Fibroblast of lung (primary cell): ENCODE data around the gene CRISP1. TPM values are rescaled to one million over a fixed set of nuclear protein-coding genes. Genes with fewer than 3 reads are reported as not detected.

ENCODE experiments used
- DNase-seq, 2 donors: peaks; one replicate each; pipeline versions ENCODE4 v3.0.0 to v3.0.0-alpha.2; 2010; ENCODE audit warnings: low read depth in 2 of 2
- H2AFZ ChIP-seq: 2 replicates; pipeline ENCODE4 v1.5.1; 2012; ENCODE audit warnings: low read length, control low read depth, inconsistent platforms
- H3K27ac ChIP-seq: 2 replicates; pipeline ENCODE4 v1.5.1; 2011; ENCODE audit warnings: low read length, control low read depth; ENCODE audit not compliant: insufficient read depth
- H3K27me3 ChIP-seq: 2 replicates; pipeline ENCODE4 v1.5.1; 2011; ENCODE audit warnings: mild to moderate bottlenecking, low read length; ENCODE audit not compliant: control insufficient read depth, insufficient read depth
- H3K36me3 ChIP-seq: 2 replicates; pipeline ENCODE4 v1.5.1; 2011; ENCODE audit warnings: low read length; ENCODE audit not compliant: control insufficient read depth, insufficient read depth
- H3K4me1 ChIP-seq: 2 replicates; pipeline ENCODE4 v1.5.1; 2011; ENCODE audit warnings: low read length; ENCODE audit not compliant: control insufficient read depth, insufficient read depth; ENCODE audit errors: extremely low read depth
- H3K4me2 ChIP-seq: 2 replicates; pipeline ENCODE4 v1.5.1; 2011; ENCODE audit warnings: low read length, control low read depth; ENCODE audit not compliant: insufficient read depth; ENCODE audit errors: extremely low read depth
- H3K4me3 ChIP-seq, 4 experiments: fragments of 200-600 bp in 1 of 4; sonication (generic) in 1 of 4; replicated peaks in 1 of 4; 2 replicates each; pipeline ENCODE4 v1.5.1; 2011 to 2016; ENCODE audit warnings: low read length in 4 of 4, low read depth in 3 of 4, mild to moderate bottlenecking in 3 of 4, control low read depth in 2 of 4, inconsistent platforms in 1 of 4, mixed read lengths in 1 of 4; ENCODE audit not compliant: insufficient read depth in 1 of 4; ENCODE audit errors: control extremely low read depth in 1 of 4
- H3K79me2 ChIP-seq: 2 replicates; pipeline ENCODE4 v1.5.1; 2012; ENCODE audit warnings: mild to moderate bottlenecking, low read length, inconsistent platforms; ENCODE audit not compliant: control insufficient read depth, insufficient read depth
- H3K9ac ChIP-seq: 2 replicates; pipeline ENCODE4 v1.5.1; 2011; ENCODE audit warnings: mild to moderate bottlenecking, low read length, control low read depth; ENCODE audit not compliant: insufficient read depth
- H3K9me3 ChIP-seq: 2 replicates; pipeline ENCODE4 v1.5.1; 2012; ENCODE audit warnings: low read depth, low read length; ENCODE audit not compliant: control insufficient read depth, insufficient read depth
- H4K20me1 ChIP-seq: 2 replicates; pipeline ENCODE4 v1.5.1; 2011; ENCODE audit warnings: low read length; ENCODE audit not compliant: control insufficient read depth, insufficient read depth; ENCODE audit errors: extremely low read depth
- EZH2 ChIP-seq: IDR thresholded peaks from 2 replicates; pipeline ENCODE4 v1.5.1; 2012; ENCODE audit warnings: low read length, control low read depth, mild to moderate bottlenecking; ENCODE audit errors: missing control alignments
- polyA plus RNA-seq, 2 donors: library from polyadenylated mRNA; depleted of rRNA in 1 of 2; stranded (reverse) in 1 of 2; unstranded in 1 of 2; fragments of >200 nt; gene quantifications; 2 replicates each; pipeline ENCODE4 v1.2.1, GENCODE V29; 2011 to 2012; ENCODE audit warnings: missing spikeins in 1 of 2
- total RNA-seq: library from RNA; depleted of rRNA; stranded (reverse); fragments of >200 nt; gene quantifications from 2 replicates; pipeline ENCODE4 v1.2.1, GENCODE V29; 2014
- TF ChIP-seq, protein P1 (sequence below), 2 donors: IDR thresholded peaks in 1 of 2; conservative IDR thresholded peaks in 1 of 2; 1 replicate in 1 of 2; 2 replicates in 1 of 2; pipeline ENCODE4 v1.5.1; 2011 to 2012; ENCODE audit warnings: low read length in 2 of 2, control low read depth in 1 of 2, inconsistent platforms in 1 of 2, low read depth in 1 of 2, mild to moderate bottlenecking in 1 of 2

The CRISP1 gene
- total and polyA plus RNA-seq, 2 donors (not counting 1 experiment from before 2014, with no cell fraction given) = not detected

DNA sequence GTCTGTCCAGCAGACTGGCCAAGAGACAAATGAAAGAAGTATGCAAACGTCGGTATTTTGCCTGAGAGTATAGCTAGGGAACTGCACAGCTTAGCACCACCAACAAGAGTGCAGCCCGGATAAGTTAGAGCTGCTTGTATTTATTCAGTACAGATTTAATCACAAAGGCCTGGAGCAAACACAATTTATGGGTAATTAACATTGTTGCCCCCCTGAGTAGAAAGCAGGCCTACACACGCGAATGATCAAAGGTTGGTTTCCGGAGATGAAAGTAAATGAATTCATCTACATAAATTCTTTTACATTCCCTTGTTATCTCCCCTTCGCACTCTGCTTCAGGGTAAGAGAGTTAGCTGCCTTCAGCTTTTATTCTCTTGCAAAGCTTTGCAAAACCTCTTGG is 24.7 kb upstream of the CRISP1 start:
- no peaks in the 10 kb centered on the region for H3K27me3 ChIP-seq
- H3K9me3 ChIP-seq = no peaks in the 10 kb centered on the region
- H4K20me1 ChIP-seq = no peaks in the 10 kb centered on the region
- no peak overlapping the region for H2AFZ ChIP-seq
- H3K4me2 ChIP-seq = no peak overlapping the region
- H3K36me3 ChIP-seq = no peaks in the 10 kb centered on the region
- H3K79me2 ChIP-seq = no peaks in the 10 kb centered on the region
- no peak for DNase-seq
- no peak overlapping the region for H3K4me3 ChIP-seq
- no peaks in the 10 kb centered on the region for H3K4me1 ChIP-seq
- H3K9ac ChIP-seq = no peak overlapping the region
- TF ChIP-seq, protein P1, sequence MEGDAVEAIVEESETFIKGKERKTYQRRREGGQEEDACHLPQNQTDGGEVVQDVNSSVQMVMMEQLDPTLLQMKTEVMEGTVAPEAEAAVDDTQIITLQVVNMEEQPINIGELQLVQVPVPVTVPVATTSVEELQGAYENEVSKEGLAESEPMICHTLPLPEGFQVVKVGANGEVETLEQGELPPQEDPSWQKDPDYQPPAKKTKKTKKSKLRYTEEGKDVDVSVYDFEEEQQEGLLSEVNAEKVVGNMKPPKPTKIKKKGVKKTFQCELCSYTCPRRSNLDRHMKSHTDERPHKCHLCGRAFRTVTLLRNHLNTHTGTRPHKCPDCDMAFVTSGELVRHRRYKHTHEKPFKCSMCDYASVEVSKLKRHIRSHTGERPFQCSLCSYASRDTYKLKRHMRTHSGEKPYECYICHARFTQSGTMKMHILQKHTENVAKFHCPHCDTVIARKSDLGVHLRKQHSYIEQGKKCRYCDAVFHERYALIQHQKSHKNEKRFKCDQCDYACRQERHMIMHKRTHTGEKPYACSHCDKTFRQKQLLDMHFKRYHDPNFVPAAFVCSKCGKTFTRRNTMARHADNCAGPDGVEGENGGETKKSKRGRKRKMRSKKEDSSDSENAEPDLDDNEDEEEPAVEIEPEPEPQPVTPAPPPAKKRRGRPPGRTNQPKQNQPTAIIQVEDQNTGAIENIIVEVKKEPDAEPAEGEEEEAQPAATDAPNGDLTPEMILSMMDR (conservative IDR thresholded peaks at IDR 0.05 in 1 of 2, IDR thresholded peaks at IDR 0.05 in 1 of 2; ENCODE audit: low read depth in 1 of 2, low read length in 2 of 2) = no peak
- TF ChIP-seq EZH2 = no peak
- H3K27ac ChIP-seq = no peak overlapping the region

DNA sequence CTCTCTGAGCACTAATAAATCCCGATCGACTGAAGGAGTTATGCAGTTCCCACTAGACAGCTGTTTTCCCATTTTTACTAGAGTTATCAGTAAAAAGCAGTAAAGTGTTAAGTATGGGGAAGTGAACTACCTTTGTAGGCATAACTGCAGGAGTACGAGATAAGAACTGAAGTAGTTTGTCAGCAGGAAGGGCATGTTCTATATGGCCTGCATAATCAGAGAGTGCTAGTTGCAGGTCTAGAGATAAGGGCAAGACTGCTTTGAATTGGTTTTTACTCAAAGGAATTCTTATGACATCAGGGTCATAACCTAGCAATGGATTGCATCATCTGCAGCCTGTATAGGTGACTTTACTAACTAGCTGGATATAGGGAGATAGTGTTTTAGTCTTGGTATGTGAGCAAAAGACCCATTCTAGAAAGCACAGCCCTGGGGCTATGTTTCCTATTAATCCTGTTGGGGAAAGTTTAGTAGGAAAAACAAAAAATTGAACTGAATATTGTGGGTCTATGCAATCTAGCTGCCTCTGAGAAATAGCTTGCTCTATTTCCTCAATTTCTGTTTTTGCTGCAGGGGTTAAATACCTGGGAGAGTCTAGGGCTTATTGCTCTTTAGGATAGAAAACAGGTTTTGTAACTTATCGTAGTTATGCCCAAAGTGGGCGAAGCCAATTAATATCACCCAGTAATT is 22.6 kb upstream of the CRISP1 start:
- H4K20me1 ChIP-seq = no peaks in the 10 kb centered on the region
- no peak overlapping the region for H3K27ac ChIP-seq
- H3K79me2 ChIP-seq = no peaks in the 10 kb centered on the region
- H3K9me3 ChIP-seq = no peaks in the 10 kb centered on the region
- no peaks in the 10 kb centered on the region for H3K4me1 ChIP-seq
- no peaks in the 10 kb centered on the region for H3K27me3 ChIP-seq
- H2AFZ ChIP-seq = no peak overlapping the region
- H3K4me2 ChIP-seq = no peak overlapping the region
- no peak for TF ChIP-seq EZH2
- TF ChIP-seq, protein P1 (conservative IDR thresholded peaks at IDR 0.05 in 1 of 2, IDR thresholded peaks at IDR 0.05 in 1 of 2; ENCODE audit: low read depth in 1 of 2, low read length in 2 of 2) = no peak
- no peak for DNase-seq
- no peaks in the 10 kb centered on the region for H3K36me3 ChIP-seq
- H3K4me3 ChIP-seq = no peak overlapping the region
- no peak overlapping the region for H3K9ac ChIP-seq

DNA sequence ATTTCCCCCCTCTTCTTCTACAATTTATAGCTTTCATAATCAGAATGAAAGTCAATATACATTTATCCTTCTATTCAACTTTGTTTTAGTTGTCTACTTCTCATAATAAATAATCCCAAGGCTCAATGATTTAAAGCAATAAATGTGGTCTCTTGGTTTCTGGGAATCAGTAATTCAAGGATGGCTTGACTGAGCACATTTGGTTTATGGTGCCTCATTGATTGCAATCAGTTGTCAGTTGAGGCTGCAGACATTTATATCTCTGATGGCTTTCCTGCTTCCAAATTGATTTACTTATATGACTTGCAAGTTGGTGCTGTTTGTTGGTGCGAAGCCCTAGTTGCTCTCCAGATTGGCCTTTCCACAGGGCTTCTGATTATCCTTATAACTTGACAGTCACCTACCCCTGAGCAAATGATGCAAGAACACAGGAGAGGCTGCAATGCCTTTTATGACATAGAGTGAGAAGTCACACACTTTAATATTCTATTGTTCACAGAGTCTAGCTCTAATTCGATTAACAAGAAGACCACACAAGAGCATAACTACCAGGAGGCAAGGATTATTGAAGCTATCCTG is 2.7 kb upstream of the CRISP1 start:
- no peaks in the 10 kb centered on the region for H4K20me1 ChIP-seq
- TF ChIP-seq, protein P1 (conservative IDR thresholded peaks at IDR 0.05 in 1 of 2, IDR thresholded peaks at IDR 0.05 in 1 of 2; ENCODE audit: low read depth in 1 of 2, low read length in 2 of 2) = no peak
- no peak for TF ChIP-seq EZH2
- H3K79me2 ChIP-seq = no peaks in the 10 kb centered on the region
- no peak for DNase-seq
- H3K4me3 ChIP-seq = no peak overlapping the region
- H3K9ac ChIP-seq = no peak overlapping the region
- H3K36me3 ChIP-seq = no peaks in the 10 kb centered on the region
- H3K27ac ChIP-seq = no peak overlapping the region
- H3K9me3 ChIP-seq = no peaks in the 10 kb centered on the region
- H2AFZ ChIP-seq = no peak overlapping the region
- H3K4me2 ChIP-seq = no peak overlapping the region
- no peaks in the 10 kb centered on the region for H3K27me3 ChIP-seq
- H3K4me1 ChIP-seq = no peaks in the 10 kb centered on the region
